GM10847 (cell line): ENCODE results near the gene PIP4K2A.

Experiments used
- POLR2A ChIP-seq: IDR thresholded peaks from 2 replicates; pipeline ENCODE4 v1.6.1; 2011; ENCODE audit not compliant: insufficient read length; ENCODE audit errors: extremely low read depth

PIP4K2A gene

DNA sequence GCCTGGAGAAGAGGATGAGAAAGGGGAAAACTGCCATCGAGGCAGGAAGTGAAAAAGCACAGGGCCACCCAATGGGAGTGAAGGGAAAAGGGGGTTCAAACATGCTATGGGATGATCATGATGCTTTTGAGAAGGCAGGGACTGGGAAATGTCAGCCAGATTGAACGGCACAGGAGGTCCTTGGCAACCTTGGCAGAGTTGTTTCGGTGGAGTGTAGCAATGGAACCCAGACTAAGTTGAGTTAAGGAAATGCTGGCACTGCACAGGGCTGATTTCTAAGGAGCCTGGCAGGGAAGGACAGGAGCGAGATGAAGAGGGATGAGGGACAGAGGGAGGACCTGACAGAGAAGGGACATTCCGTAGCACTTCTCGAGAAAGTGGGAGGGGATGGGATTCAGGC, 101.4 kb downstream of the PIP4K2A start:
- TF ChIP-seq POLR2A = no peak

- no peak for TF ChIP-seq POLR2A
These were observed 102.1 kb downstream of the PIP4K2A start for GRCh38 chr10:22612318-22612717.

DNA sequence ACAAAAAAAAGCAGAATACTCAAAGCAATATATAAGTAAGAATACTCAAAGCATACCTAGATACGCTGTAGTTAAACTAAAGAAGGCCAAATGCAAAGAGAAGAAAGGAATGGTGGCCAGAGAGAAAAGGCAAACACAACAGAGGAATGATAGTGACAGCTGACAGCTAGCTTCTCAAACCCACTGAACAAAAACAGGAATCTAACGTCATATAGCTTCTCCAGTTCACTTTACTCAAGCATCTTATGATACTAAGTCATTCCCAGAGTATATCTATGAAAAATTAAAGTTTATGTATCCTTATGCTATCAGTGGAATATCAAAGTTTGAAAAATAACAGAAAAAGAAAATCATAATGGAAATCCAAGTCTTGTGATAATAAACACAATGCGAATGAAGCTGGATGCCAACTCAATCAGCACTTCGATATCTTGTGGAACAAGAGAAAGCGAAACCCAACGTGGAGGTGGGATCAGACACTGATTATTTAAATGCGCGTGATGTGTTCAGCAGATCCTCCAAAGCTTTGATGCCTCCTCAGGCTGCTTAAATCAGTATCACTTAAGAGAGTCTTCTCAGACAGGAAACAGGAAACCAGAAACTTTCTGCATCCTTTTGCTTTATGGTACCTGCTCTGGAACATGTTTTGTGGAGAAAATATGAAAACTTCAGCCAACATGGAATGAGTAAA, 102.8 kb downstream of the PIP4K2A start:
- TF ChIP-seq POLR2A = no peak

GRCh38 chr10:22610610-22611009, 103.8 kb downstream of the PIP4K2A start:
- TF ChIP-seq POLR2A = no peak

DNA sequence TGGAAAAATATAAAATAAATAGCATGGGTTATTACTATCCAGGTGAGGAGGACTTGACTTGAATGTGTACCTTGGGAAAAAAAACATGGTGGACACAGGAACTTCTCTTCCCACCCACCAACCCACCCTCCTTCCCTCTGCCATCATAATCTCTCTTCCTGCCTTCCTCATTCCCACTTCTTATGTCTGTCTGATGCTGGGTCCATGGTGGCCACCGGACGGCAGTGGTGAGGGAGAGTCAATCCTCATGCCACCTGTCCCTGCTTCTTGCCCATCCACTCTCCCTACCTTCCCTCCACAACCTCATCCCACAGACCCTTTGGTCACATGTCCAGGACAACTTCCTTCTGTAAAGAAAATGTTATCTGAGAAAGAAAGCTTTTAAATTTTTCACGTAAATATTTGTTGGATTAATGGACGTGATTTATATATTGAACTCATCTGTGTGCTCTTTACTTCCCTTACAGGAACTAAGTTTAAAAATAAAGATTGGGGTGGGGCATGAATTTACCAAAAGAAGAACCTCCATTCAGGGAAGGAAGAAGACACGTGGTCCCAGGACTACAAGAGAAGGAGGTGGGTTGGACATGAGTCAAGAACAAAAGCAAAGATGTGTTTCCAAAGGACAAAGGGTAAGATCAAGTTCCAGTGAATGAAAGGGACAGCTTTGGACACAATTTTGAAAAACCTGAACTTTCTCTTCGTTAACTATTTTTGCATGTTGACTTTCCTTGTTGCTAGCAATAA, 104.5 kb downstream of the PIP4K2A start:
- TF ChIP-seq POLR2A = no peak

- TF ChIP-seq POLR2A = no peak
These were observed 105.1 kb downstream of the PIP4K2A start for GRCh38 chr10:22609251-22609650.

DNA sequence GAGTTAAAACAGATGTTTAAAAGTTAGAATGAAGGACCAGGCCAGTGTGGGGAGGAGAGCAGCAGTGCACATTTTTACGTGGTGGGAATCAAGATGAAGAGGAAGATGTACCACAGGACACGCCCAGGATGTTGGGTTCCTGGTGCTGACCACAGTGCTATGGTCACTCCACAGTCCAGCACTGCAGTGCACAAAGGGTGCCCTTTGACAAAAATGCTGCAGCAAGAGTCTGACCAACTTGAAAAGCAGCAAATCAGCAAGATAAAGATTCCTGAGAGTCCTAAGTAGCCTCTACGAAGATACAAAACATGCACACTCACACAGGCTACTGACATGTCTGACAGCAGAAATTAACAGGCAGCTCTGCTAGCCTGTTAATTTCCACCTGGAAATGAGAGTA, 107.1 kb downstream of the PIP4K2A start:
- no peak for TF ChIP-seq POLR2A

DNA sequence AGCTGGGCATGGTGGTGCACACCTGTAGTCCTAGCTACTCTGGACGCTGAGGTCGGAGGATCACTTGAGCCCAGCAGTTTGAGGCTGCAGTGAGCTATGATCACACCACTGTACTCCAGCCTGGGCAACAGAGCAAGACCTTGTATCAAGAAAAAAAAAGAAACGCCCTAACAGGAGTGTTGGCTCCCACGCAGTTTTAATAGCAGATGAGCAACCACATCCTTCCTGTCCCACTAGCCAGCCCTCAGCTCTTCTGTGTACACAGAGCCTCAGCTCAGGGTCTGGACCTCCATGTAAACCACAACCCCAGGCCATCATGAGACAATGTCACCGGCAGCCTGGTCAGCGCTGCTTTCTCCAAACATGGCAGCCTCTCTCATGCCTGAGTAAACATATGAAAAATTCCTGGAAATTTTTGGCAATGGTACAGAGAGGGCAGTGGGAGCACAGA, 108.2 kb downstream of the PIP4K2A start:
- TF ChIP-seq POLR2A = no peak

- no peak for TF ChIP-seq POLR2A
These were observed 109.2 kb downstream of the PIP4K2A start for GRCh38 chr10:22605168-22605567.

DNA sequence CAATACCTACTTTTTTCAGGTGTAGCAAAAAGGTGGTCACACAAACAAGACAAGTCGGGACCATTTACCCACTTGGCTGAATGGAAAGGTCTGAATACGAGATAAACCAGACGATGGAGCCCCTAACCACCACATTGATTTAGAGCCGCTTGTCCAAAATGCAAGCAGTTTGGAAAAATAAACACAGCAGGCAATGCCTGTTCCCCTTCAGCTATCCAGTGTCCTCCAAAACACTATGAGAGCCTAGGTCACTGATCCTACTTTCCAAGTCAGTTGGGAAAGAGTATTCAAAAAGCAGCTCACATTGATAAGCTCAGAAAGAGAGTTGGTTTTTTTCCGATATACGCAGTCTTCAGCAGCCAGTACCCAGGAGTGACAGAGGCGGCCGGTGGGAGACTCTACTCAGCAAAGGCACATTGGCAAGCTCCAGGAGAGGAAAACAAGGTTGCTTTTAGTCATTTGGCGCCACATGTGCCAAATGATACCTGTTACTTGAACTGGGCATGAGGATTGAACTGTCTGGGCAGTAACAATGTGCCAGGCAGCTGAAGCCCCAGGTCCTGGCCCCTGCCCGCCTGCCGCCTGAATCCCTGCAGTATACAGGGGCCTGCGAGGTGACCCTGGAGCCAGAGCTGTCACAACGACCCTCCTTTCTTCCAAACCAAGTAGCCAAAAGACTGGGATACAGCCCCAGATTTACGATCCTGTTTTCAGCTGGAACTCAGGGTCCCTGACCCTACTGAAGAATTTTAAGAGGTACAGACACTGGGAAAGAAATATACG, 109.8 kb downstream of the PIP4K2A start:
- TF ChIP-seq POLR2A = no peak

- TF ChIP-seq POLR2A = no peak
These were observed 110.8 kb downstream of the PIP4K2A start for GRCh38 chr10:22603581-22603980.

- no peak for TF ChIP-seq POLR2A
These were observed 112.8 kb downstream of the PIP4K2A start for GRCh38 chr10:22601618-22602017.

DNA sequence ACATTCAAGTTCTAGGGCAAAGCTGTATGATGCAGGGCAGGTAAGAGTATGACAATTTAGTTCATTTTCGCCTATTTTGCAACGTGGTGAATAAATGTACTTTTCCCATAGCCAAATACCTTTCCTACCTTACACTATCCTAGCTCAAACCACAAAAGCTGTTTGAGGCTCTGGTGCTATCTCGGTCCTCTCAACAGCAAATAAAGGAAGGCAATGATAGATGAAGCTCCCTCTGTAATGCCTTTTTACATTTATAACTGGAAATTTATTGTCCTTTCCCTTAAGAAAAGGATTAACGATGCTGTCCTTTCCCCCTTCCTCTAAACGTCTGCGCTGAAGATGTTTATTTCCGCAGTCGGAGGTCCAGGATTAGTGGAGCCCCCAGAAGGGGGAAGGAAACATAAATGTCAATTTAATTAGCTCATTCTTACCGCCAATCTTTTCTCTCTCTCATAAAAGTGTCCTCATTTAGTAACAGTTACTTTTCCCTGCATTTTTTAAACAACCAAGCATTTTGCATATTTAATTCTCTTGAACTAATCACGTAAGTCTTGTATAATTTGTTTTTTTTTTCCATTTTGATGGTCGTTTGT, 114.6 kb downstream of the PIP4K2A start:
- no peak for TF ChIP-seq POLR2A

DNA sequence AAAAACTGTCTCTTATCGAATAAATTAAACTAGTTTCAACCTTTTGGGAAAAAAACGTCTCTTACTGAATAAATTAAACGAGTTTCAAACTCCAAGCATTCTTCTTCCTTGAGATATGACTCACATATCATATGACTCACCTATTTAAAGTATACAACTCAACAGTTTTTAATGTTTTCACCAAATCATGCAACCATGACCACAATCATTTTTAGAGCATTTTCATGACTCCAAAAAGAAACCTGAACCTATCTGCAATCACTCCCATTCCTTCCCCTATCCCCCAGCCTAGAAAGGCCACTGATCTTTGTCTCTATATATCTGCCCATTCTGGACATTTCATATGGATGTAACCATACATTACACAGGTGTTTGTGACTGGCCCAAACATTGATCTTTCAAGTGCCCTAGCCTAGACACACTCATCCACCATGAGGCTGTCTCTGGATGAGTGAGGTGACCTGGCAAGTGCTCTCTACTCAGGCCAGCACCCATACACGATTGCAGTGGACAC, 115.3 kb downstream of the PIP4K2A start:
- no peak for TF ChIP-seq POLR2A

DNA sequence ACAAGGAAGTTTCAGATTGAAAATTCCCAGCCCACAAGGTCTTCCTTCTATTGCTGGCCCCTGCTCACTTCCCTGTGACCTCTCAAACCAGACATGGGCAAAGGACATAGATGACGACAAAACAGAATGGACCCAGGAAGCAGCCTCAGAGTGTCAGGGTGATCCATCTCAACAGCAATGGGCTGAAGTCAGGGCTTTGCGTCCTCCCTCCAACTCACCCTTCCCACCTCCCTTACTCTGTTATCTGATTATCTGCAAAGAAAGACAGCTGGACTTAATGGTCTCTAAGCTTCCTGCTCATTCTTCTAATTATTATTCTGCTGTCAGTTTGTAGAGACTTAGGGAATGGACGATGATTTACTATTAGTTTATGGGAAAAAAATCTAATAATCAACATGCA, 115.9 kb downstream of the PIP4K2A start:
- TF ChIP-seq POLR2A = no peak

DNA sequence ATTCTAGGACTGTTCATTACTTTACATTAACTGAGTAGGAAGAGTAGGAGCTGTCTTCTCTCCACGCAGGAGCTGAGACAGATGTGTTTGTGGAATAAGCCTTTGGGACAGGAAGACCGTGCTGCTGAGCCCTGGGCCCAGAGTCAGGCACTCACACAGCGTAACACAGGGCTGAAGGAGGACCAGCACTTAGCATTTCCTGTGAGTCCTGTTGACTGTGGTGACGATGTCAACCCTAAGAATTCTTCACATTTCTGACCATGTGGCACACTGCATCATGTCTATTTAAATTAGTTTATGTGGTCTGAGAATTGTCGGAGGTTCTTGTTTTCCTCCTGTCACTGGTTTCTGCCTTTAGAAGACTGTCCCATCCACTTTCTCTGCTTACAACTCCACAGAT, 117.2 kb downstream of the PIP4K2A start:
- no peak for TF ChIP-seq POLR2A

- no peak for TF ChIP-seq POLR2A
These were observed 120.7 kb downstream of the PIP4K2A start for GRCh38 chr10:22593636-22594198.
